CD14-positive monocyte (primary cell): ENCODE data around the gene AGPAT3. TPM values are rescaled to one million over a fixed set of nuclear protein-coding genes. Genes with fewer than 3 reads are reported as not detected.

Experiments used
- DNase-seq, 3 donors: peaks; one replicate each; pipeline ENCODE4 v3.0.0-alpha.2; 2011 to 2022
- H2AFZ ChIP-seq: 2 replicates; pipeline ENCODE4 v1.6.0; 2012; ENCODE audit warnings: mild to moderate bottlenecking, low read depth, low read length, inconsistent platforms; ENCODE audit not compliant: insufficient read depth, poor library complexity, severe bottlenecking
- H3K27ac ChIP-seq, 2 donors: 1 replicate in 1 of 2; 2 replicates in 1 of 2; pipeline ENCODE4 v1.5.1; 2012 to 2013; ENCODE audit warnings: low read length in 2 of 2, control low read depth in 1 of 2, inconsistent platforms in 1 of 2, low read depth in 1 of 2, mild to moderate bottlenecking in 1 of 2
- H3K27me3 ChIP-seq, 2 donors: one replicate each; pipeline versions ENCODE4 v1.6.0 to v1.6.1; 2011 to 2013; ENCODE audit warnings: low read length in 2 of 2; ENCODE audit not compliant: control insufficient read depth in 2 of 2, insufficient read depth in 2 of 2
- H3K36me3 ChIP-seq, 2 donors: replicated peaks in 1 of 2; 1 replicate in 1 of 2; 2 replicates in 1 of 2; pipeline versions ENCODE4 v1.5.1 to v1.6.1; 2012 to 2013; ENCODE audit warnings: low read length in 2 of 2, control low read depth in 1 of 2, inconsistent platforms in 1 of 2, mild to moderate bottlenecking in 1 of 2; ENCODE audit not compliant: insufficient read depth in 2 of 2, control insufficient read depth in 1 of 2
- H3K4me1 ChIP-seq, 2 donors: 1 replicate in 1 of 2; 2 replicates in 1 of 2; pipeline versions ENCODE4 v1.5.1 to v1.6.1; 2012 to 2013; ENCODE audit warnings: low read length in 2 of 2, control low read depth in 1 of 2, inconsistent platforms in 1 of 2, mild to moderate bottlenecking in 1 of 2, moderate library complexity in 1 of 2; ENCODE audit not compliant: insufficient read depth in 2 of 2, control insufficient read depth in 1 of 2
- H3K4me2 ChIP-seq: replicated peaks from 2 replicates; pipeline ENCODE3; 2012; ENCODE audit warnings: low read length, moderate library complexity, mild to moderate bottlenecking; ENCODE audit not compliant: poor library complexity, severe bottlenecking; ENCODE audit errors: extremely low read depth
- H3K4me3 ChIP-seq, 3 experiments: fragments of 200-600 bp in 1 of 3; sonication (generic) in 1 of 3; replicated peaks in 1 of 3; 1 replicate in 2 of 3; 2 replicates in 1 of 3; pipeline ENCODE4 v1.5.1; 2011 to 2013; ENCODE audit warnings: low read length in 3 of 3, mild to moderate bottlenecking in 3 of 3, control low read depth in 2 of 3, low read depth in 2 of 3, inconsistent platforms in 1 of 3, moderate library complexity in 1 of 3
- H3K79me2 ChIP-seq: 2 replicates; pipeline ENCODE4 v1.6.0; 2012; ENCODE audit warnings: mild to moderate bottlenecking, control low read depth, inconsistent platforms, low read length, moderate library complexity; ENCODE audit not compliant: insufficient read depth
- H3K9ac ChIP-seq: 2 replicates; pipeline ENCODE4 v1.6.0; 2017; ENCODE audit warnings: low read length, mild to moderate bottlenecking; ENCODE audit not compliant: insufficient read depth, poor library complexity, severe bottlenecking
- H3K9me3 ChIP-seq, 2 donors: replicated peaks in 1 of 2; 1 replicate in 1 of 2; 2 replicates in 1 of 2; pipeline versions ENCODE4 v1.5.1 to v1.6.1; 2012 to 2013; ENCODE audit warnings: low read length in 2 of 2, control low read depth in 1 of 2; ENCODE audit not compliant: control insufficient read depth in 1 of 2, insufficient read depth in 1 of 2
- H4K20me1 ChIP-seq: 2 replicates; pipeline ENCODE4 v1.6.0; 2012; ENCODE audit warnings: mild to moderate bottlenecking, low read length, control low read depth, moderate library complexity; ENCODE audit not compliant: insufficient read depth
- H3K27ac Mint-ChIP-seq, 7 donors: one replicate each; pipeline ENCODE4 v1.8.0; 2020; ENCODE audit warnings: mild to moderate bottlenecking in 7 of 7, mixed read lengths in 7 of 7, moderate library complexity in 6 of 7, inconsistent platforms in 2 of 7
- H3K27me3 Mint-ChIP-seq, 3 donors: one replicate each; pipeline ENCODE4 v1.8.0; 2021 to 2022; ENCODE audit warnings: low read depth in 3 of 3, mild to moderate bottlenecking in 3 of 3, mixed read lengths in 3 of 3, moderate library complexity in 3 of 3, inconsistent platforms in 1 of 3
- H3K36me3 Mint-ChIP-seq, 2 donors: one replicate each; pipeline ENCODE4 v1.8.0; 2020; ENCODE audit warnings: mixed read lengths in 2 of 2, inconsistent platforms in 1 of 2, mild to moderate bottlenecking in 1 of 2
- H3K4me1 Mint-ChIP-seq: one replicate; pipeline ENCODE4 v1.8.0; 2020; ENCODE audit warnings: mild to moderate bottlenecking, mixed read lengths
- H3K4me3 Mint-ChIP-seq, 2 donors: one replicate each; pipeline ENCODE4 v1.8.0; 2020; ENCODE audit warnings: mild to moderate bottlenecking in 2 of 2, mixed read lengths in 2 of 2, moderate library complexity in 1 of 2
- H3K9me3 Mint-ChIP-seq, 7 donors: one replicate each; pipeline ENCODE4 v1.8.0; 2020 to 2022; ENCODE audit warnings: mixed read lengths in 7 of 7, mild to moderate bottlenecking in 6 of 7, moderate library complexity in 6 of 7, inconsistent platforms in 2 of 7
- CTCF ChIP-seq: fragments of 200-600 bp; IDR thresholded peaks from one replicate; pipeline ENCODE4 v1.8.0; 2022; ENCODE audit warnings: antibody characterized with exemption, mild to moderate bottlenecking
- WGBS: methylation state at CpG from one replicate; pipeline ENCODE4 v1.1.5; 2013; ENCODE audit warnings: missing lambda C conversion rate; ENCODE audit not compliant: insufficient coverage; 5-methylcytosine and 5-hydroxymethylcytosine counted together
- intact Hi-C, 2 donors: fragments of 100-400 bp; cut with micrococcal nuclease; formaldehyde crosslinking; loops; one replicate each; pipeline versions ENCODE4 v1.15.0 to v1.15.1; 2023
- polyA plus RNA-seq, 3 donors: library from polyadenylated mRNA; depleted of rRNA in 1 of 3; unstranded in 2 of 3; stranded (reverse) in 1 of 3; fragments of 300-500 nt in 2 of 3; fragments of >200 nt in 1 of 3; fragmentation: Illumina TruSeq in 2 of 3; gene quantifications; 1 replicate in 2 of 3; 2 replicates in 1 of 3; pipeline ENCODE4 v1.2.3, GENCODE V29; 2012 to 2021

Gene AGPAT3
- polyA plus RNA-seq, 3 donors = 24.9 to 49.3 (median 26.2) TPM

- H3K36me3 ChIP-seq = peaks cover 27 to 63% of the 10 kb centered on the region in 2 donors
- 91% methylated on average over 15 of the region's 15 CpGs for WGBS
- Mint-ChIP-seq H3K27ac (peak overlapping the region in 1 of 7 donors; percentile 28), H3K4me1 (peaks cover 22% of the 10 kb centered on the region), H3K9me3 (peaks cover 0 to 3% (median 0%) of the 10 kb centered on the region in 7 donors), H3K27me3 (no peaks in the 10 kb centered on the region), H3K4me3 (no peak overlapping the region), H3K36me3 (peaks cover 44 to 67% of the 10 kb centered on the region in 2 donors)
- peaks cover 88% of the 10 kb centered on the region for H3K79me2 ChIP-seq
- no peak overlapping the region for H3K4me3 ChIP-seq
- H3K9ac ChIP-seq = no peak overlapping the region
- no peaks in the 10 kb centered on the region for H3K9me3 ChIP-seq
- TF ChIP-seq CTCF = no peak
- no peak overlapping the region for H2AFZ ChIP-seq
- no peak for DNase-seq
- H3K27me3 ChIP-seq = no peaks in the 10 kb centered on the region
- peaks cover 100% of the 10 kb centered on the region for H4K20me1 ChIP-seq
- H3K4me2 ChIP-seq = no peak overlapping the region
- H3K27ac ChIP-seq = no peak overlapping the region
- H3K4me1 ChIP-seq = peaks cover 15 to 17% of the 10 kb centered on the region in 2 donors
- intact Hi-C loops = loop anchor here in 1 of 2 donors (10.0 kb wide), 1 partner anchor 119 kb away; no protein-coding TSS in a partner anchor
Measured at GRCh38 chr21:43934116-43934515, 69.1 kb downstream of the AGPAT3 start.

- H3K4me3 Mint-ChIP-seq = no peak overlapping the region
Measured at GRCh38 chr21:43934716-43935705, 70.0 kb downstream of the AGPAT3 start.

More at GRCh38 chr21:43934716-43935705, 70.0 kb downstream of the AGPAT3 start:
- Histone ChIP-seq H2AFZ (no peak overlapping the region), H3K79me2 (peaks cover 88% of the 10 kb centered on the region), H3K9ac (no peak overlapping the region), H3K4me1 (peaks cover 15 to 21% of the 10 kb centered on the region in 2 donors), H3K9me3 (no peaks in the 10 kb centered on the region), H3K27me3 (no peaks in the 10 kb centered on the region), H3K4me2 (no peak overlapping the region), H3K4me3 (no peak overlapping the region), H3K27ac (no peak overlapping the region), H3K36me3 (peaks cover 25 to 61% of the 10 kb centered on the region in 2 donors), H4K20me1 (peaks cover 100% of the 10 kb centered on the region)
- DNase-seq = no peak
- no peak for TF ChIP-seq CTCF
- Mint-ChIP-seq H3K36me3 (peaks cover 36 to 67% of the 10 kb centered on the region in 2 donors), H3K27ac (no peak overlapping the region), H3K4me1 (peaks cover 22% of the 10 kb centered on the region), H3K27me3 (no peaks in the 10 kb centered on the region), H3K9me3 (peaks cover 0 to 3% (median 0%) of the 10 kb centered on the region in 7 donors)
- intact Hi-C loops = loop anchor here (5.0 to 10.0 kb wide), 2 partner anchors 120 to 123 kb away; no protein-coding TSS in a partner anchor
- WGBS = 96% methylated on average over 35 of the region's 41 CpGs
